Measurements from ENCODE around the gene SLC25A42.

The SLC25A42 gene

GRCh38 chr19:19034204-19034624, 29.6 kb upstream of the SLC25A42 start:
- DNase-seq (ENCODE audit: low read depth) = peak; percentile 68
- H3K4me3 ChIP-seq (ENCODE audit: low read depth, low read length) = peak overlapping the region; percentile 91
- TF ChIP-seq CTCF (IDR thresholded peaks at IDR 0.05; ENCODE audit: low read depth, low read length, missing control alignments) = no peak

DNA sequence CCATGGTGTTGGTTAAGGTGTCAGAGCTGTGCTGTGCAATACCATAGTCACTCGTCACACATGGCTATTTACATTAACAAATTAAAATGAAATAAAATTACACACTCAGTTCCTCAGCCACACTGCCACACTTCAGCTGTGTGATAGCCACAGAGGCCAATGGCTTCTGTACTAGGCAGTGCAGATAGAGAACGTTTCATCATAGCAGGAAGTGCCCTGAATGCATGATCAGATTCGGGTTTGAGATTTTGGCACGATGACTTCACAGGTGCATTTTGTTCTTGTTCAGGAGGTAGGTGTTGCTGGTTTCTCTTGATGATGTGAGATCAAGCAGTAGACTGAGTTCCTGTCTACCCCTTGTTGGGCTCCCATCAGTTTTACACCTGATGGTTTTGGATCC, 23.9 kb upstream of the SLC25A42 start:
- no peak for DNase-seq (ENCODE audit: low read depth)
- TF ChIP-seq CTCF (IDR thresholded peaks at IDR 0.05; ENCODE audit: low read depth, low read length, missing control alignments) = no peak
- no peak overlapping the region for H3K4me3 ChIP-seq (ENCODE audit: low read depth, low read length)

- DNase-seq (ENCODE audit: low read depth) = no peak
- no peak for TF ChIP-seq CTCF (IDR thresholded peaks at IDR 0.05; ENCODE audit: low read depth, low read length, missing control alignments)
- no peak overlapping the region for H3K4me3 ChIP-seq (ENCODE audit: low read depth, low read length)
Observed at GRCh38 chr19:19040417-19040816, 23.4 kb upstream of the SLC25A42 start.

DNA sequence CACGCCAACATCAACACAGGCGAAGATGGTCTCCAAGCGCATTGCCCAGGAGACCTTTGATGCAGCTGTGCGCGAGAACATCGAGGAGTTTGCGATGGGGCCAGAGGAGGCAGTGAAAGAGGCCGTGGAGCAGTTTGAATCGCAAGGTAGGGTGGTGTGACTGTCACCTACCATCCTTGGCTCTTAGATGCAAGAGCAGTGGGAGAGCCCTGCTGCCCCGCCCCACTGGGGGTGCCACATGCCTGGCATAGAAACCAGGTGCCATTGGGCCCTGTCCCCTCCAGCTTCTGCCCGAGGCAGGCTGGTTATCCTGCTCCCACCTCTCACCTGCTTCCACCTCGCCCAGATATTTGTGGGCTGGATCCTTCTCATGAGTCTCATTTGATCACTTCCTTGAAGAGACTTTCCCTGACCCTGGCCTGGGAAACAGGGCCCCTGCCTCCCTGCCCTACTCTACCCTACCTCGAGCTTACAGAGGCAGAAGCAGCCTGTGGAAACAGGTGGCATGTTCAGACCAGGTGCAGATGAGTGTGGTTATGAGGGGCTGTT, 21.0 kb upstream of the SLC25A42 start:
- no peak overlapping the region for H3K4me3 ChIP-seq (ENCODE audit: low read depth, low read length)

DNA sequence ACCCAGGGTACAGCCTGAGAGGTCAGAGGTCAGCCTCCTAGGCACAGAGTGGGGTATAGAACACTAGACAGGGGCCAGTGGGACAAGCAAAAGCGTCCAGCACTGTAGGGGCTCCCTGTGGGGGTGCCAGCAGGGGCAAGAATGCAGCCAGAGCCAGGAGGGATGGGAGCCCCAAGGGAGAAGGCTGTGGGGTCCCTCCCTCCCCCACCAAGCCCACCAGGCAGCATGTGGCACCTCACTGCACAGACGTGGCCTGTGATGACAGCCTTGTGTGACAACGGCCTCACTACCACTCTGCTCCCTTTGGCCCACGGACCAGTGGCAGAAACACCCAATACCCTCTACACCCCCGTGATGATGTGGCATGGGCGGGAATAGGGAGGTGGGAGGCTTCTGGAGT, 20.3 kb upstream of the SLC25A42 start:
- TF ChIP-seq CTCF (IDR thresholded peaks at IDR 0.05; ENCODE audit: low read depth, low read length, missing control alignments) = no peak
- no peak overlapping the region for H3K4me3 ChIP-seq (ENCODE audit: low read depth, low read length)

More for the DNA sequence above, 21.0 kb upstream of the SLC25A42 start:
- TF ChIP-seq CTCF (IDR thresholded peaks at IDR 0.05; ENCODE audit: low read depth, low read length, missing control alignments) = no peak
- no peak for DNase-seq (ENCODE audit: low read depth)

GRCh38 chr19:19043881-19044280, 19.9 kb upstream of the SLC25A42 start:
- H3K4me3 ChIP-seq (ENCODE audit: low read depth, low read length) = no peak overlapping the region
- no peak for DNase-seq (ENCODE audit: low read depth)
- no peak for TF ChIP-seq CTCF (IDR thresholded peaks at IDR 0.05; ENCODE audit: low read depth, low read length, missing control alignments)

More for the DNA sequence above, 20.3 kb upstream of the SLC25A42 start:
- DNase-seq (ENCODE audit: low read depth) = no peak

- DNase-seq (ENCODE audit: low read depth) = no peak
- H3K4me3 ChIP-seq (ENCODE audit: low read depth, low read length) = no peak overlapping the region
- TF ChIP-seq CTCF (IDR thresholded peaks at IDR 0.05; ENCODE audit: low read depth, low read length, missing control alignments) = no peak
Observed at GRCh38 chr19:19049406-19049805, 14.4 kb upstream of the SLC25A42 start.

Data from GM12864 (cell line).